ENCODE measurements around the gene PRR36. TPM values are rescaled to one million over a fixed set of nuclear protein-coding genes. Genes with fewer than 3 reads are reported as not detected.

Gene PRR36
- total RNA-seq, 1 experiment from 2014 or later, result not detected

DNA sequence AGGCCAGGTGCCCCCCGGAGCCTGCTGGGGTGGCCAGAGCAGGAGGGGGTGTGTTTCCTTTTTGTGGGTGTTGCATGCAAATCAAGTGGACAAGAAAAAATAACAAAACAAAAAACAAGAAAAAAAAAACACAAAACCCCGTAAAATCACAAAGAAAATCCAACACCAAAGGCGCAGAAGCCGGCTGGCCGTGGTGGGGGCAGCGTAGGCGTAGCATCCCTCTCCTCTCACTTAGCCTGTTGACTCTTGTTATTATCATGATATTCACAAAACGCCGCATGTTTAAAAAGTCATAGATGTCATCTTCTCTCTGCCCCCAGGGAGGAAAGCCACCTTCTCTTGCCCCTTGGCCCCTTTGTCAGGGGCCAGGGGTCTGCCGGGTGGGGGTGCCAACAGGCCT is 39.5 kb upstream of the PRR36 start:
- no peak for DNase-seq (ENCODE audit: low spot score)

DNA sequence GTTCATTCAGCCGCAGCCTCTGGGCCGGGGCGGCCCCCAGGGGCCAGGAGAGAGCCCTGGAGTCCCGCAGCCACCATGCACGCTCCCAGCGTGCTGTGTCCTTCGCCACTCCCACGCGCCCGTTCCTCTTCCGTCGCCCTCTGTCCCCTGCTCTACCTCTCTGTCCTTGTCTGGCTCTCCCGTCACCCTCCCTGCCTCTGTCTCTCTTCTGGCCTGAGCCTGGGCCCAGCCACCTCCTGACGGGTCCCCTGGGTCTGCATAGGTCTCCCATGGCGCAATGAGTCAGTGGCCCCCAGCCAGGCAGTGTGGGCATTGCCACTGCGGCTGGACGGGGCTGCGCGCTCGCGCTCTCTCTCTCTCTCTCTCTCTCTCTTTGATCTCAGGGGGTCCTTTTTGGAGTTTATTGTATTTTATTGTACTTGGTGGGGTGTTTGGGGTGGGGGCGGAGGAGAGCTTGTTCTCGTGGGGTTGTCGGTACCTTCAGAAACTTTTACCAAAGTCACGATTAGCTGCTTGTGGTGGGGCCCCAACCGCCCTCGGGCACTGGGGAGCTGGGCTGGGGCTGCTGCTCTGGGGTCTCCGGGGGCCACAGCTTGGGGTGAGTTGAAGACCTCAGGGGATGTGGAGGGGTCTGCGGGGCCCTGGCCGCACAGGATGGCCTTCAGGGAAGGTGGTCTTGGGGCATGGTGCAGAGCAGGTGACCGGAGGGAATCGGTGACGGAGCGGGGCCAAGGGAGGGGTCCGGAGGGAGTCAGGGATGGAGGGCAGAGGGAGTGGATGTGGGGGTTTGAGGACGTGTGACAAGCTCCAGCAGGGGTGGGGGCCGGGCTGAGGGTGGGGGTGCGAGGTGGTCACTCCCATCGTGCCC is 38.7 kb upstream of the PRR36 start:
- DNase-seq (ENCODE audit: low spot score), result no peak

DNA sequence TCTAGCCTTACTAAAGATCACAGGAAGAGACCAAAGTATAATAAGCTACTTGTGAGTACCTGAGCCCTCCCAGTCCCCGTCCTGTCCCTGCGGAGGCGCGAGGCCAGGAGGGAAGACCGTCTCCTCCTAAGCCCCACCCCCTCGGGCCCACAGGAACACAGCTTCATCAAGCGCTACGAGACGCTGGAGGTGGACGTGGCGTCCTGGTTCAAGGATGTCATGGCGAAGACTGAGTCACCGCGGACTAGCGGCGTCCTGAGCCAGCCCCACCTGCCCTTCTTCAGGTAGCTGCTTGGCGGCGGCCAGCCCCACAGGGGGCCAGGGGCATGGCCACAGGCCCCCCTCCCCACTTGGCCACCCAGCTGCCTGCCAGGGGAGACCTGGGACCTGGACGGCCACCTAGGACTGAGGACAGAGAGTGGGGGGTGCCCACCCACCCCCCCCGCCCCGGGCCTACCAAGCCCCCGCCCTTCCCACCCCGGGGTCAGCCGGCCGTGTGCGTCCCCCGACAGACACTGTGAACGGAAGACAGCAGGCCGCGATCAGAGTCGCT is 38.0 kb upstream of the PRR36 start:
- DNase-seq (ENCODE audit: low spot score), result no peak

DNA sequence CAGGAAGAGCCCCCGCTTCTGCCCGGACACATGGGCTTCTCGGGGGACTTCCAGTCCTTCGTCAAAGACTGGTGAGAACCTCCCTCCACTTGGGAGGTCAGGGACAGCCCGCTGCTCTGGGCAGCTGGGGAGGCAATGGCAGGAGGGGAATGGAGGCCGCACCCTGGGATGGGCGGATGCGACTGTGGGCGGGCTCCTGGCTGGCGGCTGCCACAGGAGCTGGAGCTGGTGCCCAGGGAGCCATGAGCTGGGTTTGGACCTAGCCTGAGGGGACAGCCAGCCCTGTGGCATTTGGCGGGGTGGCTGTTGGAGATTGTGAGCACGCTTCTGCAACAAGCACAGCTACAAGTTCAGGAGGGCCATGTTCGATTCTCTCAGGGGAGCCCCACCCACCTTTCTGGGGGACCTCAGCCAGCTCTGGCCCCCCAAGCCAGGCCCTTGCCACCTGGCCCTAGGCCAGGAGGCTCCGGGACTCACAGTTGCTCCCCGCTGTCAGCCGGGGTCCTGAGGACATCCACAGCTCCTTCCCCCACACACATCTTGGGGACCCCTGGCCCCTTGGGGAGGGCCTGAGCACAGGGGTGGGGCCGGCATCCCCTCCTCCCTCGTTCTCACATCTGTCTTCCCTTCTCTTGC is 37.4 kb upstream of the PRR36 start:
- no peak for DNase-seq (ENCODE audit: low spot score)

DNA sequence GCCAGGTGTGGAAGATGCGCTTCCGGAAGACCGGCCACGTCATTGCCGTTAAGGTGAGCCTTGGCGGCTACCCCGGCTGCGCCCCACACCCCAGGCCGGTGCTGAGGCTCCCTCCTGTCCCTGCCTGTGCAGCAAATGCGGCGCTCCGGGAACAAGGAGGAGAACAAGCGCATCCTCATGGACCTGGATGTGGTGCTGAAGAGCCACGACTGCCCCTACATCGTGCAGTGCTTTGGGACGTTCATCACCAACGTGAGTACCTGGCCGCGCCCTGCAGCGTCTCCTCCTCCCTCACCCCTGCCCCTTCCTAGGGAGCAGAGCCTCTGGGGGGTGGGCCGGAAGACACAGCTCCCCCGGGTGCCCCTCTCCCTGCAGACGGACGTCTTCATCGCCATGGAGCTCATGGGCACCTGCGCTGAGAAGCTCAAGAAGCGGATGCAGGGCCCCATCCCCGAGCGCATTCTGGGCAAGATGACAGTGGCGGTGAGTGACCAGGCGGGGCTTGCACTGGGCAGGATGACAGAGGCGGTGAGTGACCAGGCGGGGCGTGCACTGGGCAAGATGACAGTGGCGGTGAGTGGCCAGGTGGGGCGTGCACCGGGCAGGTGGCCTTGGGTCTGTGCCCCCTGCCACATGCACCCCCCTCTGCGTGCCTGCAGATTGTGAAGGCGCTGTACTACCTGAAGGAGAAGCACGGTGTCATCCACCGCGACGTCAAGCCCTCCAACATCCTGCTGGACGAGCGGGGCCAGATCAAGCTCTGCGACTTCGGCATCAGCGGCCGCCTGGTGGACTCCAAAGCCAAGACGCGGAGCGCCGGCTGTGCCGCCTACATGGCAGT is 36.4 kb upstream of the PRR36 start:
- DNase-seq (ENCODE audit: low spot score), result no peak

DNA sequence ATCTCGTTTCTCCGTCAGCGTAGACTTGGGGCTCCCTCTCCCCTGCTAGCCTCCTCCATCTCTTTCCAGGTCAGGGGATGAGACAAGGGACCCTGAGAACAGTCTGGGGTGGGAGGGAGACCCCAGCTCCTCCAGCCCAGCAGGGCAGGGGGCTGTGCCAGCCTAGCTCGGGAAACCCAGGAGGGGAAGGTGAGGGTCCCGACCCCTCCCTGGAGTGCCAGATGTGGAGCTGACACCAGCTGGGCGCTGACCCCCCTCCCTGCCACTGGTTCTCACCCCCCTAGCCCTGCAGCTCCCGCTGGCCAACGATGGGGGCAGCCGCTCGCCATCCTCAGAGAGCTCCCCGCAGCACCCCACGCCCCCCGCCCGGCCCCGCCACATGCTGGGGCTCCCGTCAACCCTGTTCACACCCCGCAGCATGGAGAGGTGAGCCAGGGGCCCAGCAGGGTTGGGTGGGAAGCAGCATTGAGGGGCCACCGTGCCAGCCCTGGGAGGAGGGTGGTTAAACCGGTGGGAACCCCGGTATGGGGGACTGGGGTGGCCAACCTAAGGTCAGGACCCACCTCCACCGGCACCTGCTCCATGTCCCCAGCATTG is 35.4 kb upstream of the PRR36 start:
- no peak for DNase-seq (ENCODE audit: low spot score)

DNA sequence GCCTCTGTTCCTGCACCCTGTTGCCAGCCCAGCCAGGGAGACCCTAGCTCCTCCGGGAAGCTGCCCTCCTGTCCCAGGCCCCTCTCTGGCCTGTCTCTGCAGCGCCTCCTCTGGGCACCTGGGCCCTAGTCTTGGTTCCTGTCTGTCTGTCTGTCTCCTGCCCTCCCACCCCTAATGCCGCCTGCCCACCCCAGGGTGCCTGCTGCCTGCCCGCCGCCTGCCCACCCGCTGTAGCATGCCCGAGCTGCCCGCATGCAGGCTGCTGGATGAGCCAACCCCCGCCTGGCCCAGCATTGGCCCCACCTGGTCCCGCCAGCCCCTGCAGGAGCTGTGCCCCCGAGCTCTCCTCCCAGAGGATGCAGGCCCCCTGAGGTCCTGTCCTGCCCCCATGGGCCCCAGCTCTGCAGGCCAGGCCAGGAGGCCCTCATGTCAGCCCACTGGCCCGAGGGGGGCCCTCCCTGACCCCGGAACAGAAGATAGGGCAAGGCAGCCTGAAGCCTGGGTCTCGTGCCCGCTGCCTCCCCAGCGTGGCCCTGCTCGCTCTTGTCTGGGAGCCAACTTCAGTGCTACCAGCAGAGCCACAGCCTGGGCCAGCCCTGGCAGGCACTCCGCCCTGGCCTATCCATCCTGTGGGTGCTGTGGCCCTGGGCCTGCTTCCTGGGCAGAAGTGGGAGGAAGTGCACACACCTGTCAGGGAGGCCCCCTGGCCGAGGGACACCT is 34.7 kb upstream of the PRR36 start:
- no peak for DNase-seq (ENCODE audit: low spot score)

DNA sequence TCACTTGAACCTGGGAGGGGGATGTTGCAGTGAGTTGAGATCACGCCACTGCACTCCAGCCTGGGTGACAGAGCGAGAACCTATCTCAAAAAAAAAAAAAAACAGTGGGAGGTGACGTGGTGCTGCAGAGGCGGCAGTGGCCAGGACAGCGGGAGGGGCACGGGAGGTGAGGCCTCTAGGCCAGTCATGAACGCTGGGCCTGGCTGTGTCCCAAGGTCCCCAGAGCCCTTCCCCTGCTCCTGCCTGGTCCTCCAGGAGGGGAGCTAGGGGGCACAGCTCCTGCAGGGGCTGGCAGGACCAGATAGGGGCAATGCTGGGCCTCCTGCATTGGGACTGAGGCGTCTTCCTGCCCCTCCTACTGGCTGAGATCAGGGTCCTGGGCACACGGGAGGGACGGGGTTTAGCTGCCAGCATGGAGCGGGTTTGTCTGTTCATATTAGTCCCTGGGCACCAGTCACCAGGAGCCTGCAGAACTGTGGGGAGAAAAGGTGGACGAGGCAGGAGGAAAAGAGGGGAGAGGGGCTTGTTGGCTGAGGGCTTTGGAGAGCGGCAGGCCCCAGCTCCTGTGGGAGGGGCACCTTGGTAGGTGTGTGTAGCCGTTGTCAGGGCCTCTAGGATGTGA is 34.0 kb upstream of the PRR36 start:
- DNase-seq (ENCODE audit: low spot score), result no peak

DNA sequence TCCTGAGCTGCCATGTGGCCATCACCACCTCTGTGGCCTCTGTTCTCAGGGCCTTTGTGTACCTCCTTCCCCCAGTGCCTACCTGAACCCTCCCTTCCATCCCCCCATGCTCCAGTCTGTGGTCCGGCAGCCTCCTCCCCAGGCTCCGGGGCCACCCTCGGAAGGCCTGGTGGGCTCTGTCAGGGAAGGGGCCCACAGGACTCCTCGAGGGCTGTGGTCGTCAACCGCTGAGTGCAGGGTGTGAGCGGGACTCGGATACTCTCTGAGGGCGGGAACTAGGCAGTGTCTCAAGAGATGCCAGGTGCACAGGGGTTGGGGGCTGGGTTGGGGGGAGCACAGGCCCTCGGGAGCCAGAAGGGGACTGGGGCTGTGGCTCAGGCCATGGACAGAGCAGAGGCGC is 33.4 kb upstream of the PRR36 start:
- no peak for DNase-seq (ENCODE audit: low spot score)

DNA sequence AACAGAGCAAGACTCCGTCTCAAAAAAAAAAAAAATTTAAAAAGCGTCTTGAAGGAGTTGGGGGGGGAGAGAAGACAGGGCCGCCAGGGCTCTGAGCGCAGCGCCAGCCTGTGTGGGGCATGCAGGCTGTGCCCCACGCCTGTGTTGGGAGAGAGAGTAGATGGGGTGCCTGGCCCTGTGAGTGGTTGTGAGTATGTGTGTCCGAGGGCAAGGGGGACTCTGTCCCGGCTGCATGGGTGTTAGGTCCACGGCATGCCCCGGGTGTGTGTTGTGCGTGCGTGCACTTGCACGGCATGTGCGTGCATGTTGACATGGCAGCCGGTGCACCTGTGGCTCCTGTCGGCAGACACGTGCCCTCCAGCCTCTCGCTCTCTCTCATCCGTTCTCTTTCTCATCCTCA is 32.9 kb upstream of the PRR36 start:
- DNase-seq (ENCODE audit: low spot score), result no peak

DNA sequence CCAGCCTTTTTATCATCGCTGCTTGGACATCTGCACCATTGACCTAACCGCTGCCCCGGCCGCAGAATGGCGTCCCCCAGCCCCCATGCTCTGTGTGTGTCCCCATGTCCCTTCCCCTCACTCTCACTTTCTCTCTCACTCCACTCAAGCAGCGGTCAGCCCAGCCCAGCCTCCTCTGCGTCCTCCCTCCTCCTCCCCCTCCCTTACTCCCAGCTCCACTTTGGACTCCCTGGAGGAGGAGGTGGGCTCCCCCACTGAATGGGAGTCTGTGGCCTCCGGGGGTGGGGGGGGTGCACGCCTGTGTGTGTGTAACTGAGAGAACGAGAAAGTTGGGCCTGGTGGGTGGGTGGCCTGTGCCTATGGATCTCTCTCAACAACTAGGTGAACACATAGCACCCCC is 31.7 kb upstream of the PRR36 start:
- no peak for DNase-seq (ENCODE audit: low spot score)

DNA sequence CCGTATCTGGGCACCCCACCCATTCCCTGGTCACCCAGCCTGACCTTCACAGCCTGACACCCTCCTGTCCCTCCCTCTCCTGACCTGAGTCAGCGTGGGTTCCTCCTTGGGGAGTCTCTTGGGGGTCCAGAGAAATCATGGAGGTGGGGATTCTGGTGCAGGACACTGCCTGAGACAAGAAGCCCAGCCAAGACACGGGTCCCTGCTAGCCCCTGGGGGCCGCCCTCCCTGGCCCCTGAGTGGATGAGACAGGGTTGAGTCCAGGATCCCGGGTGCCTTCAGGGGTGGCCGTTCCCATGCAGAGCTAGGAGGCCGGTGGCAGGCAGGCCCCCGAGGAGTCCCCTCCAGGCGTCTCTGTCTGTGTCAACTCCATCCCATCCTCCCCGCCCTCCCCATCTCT is 31.1 kb upstream of the PRR36 start:
- DNase-seq (ENCODE audit: low spot score), result no peak

DNA sequence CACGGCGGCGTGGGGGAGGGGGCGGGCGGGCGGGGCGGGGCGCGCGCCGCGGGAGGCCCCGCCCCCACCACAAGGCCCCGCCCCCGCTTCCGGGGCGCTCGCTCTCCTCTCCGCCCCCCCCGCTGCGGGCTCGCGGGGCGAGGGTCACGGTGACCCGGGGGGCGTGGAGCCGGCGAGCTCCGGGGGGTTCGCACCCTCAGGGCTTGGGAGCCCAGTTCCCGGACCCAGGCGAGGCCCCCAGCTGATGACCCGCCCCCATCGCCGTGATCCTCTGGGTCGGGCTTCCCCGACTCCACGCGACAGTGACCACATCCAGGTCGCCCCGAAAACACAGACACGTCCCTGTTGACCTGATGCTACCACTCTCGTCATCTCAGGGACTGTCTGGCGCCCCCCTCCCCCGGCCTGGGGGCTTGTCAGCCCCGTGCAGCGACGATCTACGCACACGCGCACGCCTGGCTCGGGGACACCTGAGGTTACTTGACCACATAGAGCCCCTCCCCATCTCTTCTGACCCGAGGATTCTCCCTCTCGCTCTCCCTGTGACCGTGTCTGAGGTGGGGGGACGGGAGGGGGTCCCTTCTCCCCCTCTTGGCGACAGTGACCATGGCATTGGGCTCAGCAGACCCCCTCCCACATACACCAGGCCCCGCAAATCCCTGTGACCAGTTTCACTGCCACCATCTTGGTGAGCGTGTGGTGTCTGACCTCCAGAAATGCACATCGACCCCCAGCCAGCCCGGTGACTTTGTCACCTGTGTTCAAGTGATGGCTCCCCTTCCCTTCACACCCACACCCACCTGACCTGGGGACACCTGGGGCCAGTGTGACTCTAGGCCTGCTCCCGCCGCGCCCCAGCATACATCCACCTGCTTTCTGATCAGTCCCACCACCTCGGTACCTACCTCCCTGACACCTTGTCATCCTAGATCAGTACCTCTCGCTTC is 30.2 kb upstream of the PRR36 start:
- DNase-seq (ENCODE audit: low spot score), result no peak

DNA sequence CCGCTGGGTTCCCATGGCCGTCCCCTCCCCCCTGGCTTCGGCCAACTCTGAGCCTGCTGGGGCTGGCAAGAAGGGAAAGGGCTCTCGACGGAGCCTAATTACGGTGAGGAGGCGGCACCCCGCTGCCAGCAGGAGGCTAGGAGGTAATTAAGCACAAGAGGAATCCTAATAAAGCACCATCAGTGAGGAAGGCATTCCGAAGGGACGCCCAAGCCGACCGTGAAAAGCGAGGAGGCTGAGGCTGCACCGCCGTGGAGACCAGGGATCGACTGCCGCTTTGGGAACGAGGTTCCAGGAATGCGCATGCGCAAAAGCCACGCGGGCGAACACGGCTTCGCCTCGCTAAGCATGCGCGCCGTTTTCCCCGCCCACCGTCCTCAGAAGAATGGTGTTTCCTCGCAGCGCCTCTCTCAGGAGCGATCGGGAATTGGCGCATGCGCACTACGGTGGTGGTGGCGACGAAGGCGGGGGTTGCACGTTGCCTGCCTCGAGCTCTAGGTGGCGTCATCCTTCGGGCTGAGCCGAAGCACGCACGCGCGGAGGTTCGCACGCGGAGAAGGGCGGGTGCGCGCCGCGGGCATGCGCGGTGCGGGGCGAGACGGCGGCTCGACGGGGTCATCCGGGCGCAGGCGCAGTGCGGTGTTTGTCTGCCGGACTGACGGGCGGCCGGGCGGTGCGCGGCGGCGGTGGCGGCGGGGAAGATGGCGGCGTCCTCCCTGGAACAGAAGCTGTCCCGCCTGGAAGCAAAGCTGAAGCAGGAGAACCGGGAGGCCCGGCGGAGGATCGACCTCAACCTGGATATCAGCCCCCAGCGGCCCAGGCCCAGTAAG is 29.3 kb upstream of the PRR36 start, which contains the start of gene MAP2K7:
Gene MAP2K7 (plus strand): TSS at position 634 of the 830 bp plus-strand sequence. CDS start 68 bp downstream, at position 702.
- DNase-seq (ENCODE audit: low spot score), result peak; percentile 100

DNA sequence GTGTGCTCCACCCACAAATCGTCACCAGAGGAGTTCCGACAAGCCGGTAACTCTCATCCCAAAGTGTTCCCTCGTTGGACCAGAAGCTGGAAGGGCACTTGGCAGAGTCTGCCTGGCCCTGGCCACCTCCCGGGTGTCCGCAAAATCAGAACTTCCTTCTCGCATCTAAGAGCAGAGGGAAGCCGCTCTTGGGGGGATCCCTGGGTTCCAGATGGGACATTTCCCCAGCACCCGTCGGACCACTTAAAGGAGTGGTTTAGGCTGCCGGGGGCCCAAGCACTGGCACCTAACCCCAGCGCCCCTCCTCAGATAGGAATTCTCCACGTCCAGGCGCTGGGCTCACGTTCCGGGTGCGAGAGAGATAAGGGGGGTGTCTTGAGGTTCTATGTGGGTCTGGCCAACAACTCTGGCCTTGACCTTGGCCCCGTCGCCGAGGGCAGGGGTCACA is 28.6 kb upstream of the PRR36 start:
- DNase-seq (ENCODE audit: low spot score), result no peak

DNA sequence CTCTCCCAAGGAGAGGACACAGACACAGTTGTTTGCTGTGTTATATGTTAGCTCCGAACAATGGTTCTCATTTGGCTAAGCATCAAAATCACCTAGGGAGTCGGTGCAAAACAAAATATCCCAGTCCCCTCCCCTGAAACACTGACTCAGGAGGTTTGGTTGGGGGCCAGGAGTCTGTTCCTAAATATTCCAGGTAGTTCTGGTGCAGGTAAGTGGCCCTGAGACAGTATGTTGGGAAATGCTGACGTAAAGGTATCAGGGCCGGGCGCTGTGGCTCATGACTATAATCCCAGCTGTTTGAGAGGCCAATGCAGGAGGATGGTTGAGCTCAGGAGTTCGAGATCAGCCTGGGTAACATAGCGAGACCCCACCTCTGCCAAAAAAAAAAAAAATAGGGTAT is 27.1 kb upstream of the PRR36 start:
- no peak for DNase-seq (ENCODE audit: low spot score)

DNA sequence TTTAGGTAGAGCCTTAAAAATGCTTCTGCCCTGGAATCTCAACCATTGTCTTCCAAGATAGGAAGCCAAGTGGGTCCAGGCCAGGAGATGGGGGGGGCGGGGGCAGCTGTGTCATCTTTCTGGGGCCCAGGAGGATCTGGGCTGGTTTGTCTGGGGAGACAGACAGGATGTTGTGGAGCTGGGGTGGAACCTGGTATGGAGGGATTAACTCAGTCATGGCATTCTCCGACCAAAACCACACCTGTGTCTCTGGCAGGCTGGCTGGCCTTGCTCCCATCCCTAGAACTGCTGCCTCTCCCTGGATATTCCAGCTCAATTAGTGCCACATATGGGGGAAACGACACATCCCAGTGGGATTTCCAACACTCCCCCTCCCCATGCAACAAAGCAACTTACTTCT is 26.7 kb upstream of the PRR36 start:
- no peak for DNase-seq (ENCODE audit: low spot score)

DNA sequence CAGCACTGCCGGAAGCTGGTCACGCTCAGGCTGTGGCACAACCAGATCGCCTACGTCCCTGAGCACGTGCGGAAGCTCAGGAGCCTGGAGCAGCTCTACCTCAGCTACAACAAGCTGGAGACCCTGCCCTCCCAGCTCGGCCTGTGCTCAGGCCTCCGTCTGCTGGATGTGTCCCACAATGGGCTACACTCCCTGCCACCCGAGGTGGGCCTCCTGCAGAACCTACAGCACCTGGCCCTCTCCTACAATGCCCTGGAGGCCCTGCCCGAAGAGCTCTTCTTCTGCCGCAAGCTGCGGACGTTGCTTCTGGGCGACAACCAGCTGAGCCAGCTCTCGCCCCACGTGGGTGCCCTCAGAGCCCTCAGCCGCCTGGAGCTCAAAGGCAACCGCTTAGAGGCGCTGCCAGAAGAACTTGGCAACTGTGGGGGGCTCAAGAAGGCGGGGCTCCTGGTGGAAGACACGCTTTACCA is 26.2 kb upstream of the PRR36 start:
- DNase-seq (ENCODE audit: low spot score), result no peak
